H9 (cell line): ENCODE data around the gene VPS13A. TPM values are rescaled to one million over a fixed set of nuclear protein-coding genes. Genes with fewer than 3 reads are reported as not detected.

Experiments
- DNase-seq: peaks from one replicate; pipeline ENCODE4 v3.0.0-alpha.2; 2017
- H2AFZ ChIP-seq: one replicate; pipeline ENCODE4 v1.6.1; 2013; ENCODE audit warnings: mild to moderate bottlenecking, low read length, control low read depth, moderate library complexity
- H2AK5ac ChIP-seq: 2 replicates; pipeline ENCODE4 v1.6.1; 2013; ENCODE audit warnings: low read length, control low read depth, mixed read lengths; ENCODE audit not compliant: insufficient read length
- H2BK120ac ChIP-seq: one replicate; pipeline ENCODE4 v1.6.1; 2013; ENCODE audit warnings: low read depth, mild to moderate bottlenecking, low read length, control low read depth, inconsistent platforms; ENCODE audit not compliant: poor library complexity, severe bottlenecking
- H2BK12ac ChIP-seq: 2 replicates; pipeline ENCODE4 v1.6.1; 2013; ENCODE audit warnings: low read length, control low read depth, mixed read lengths, low read depth; ENCODE audit not compliant: insufficient read length
- H2BK15ac ChIP-seq: 2 replicates; pipeline ENCODE4 v1.6.1; 2013; ENCODE audit warnings: low read depth, low read length, control low read depth
- H2BK20ac ChIP-seq: one replicate; pipeline ENCODE4 v1.6.1; 2013; ENCODE audit warnings: low read depth, mild to moderate bottlenecking, low read length, control low read depth, inconsistent platforms; ENCODE audit not compliant: poor library complexity, severe bottlenecking
- H2BK5ac ChIP-seq: 2 replicates; pipeline ENCODE4 v1.6.1; 2013; ENCODE audit warnings: low read length, control low read depth, mixed read lengths; ENCODE audit not compliant: insufficient read length
- H3K14ac ChIP-seq: 2 replicates; pipeline ENCODE4 v1.6.1; 2013; ENCODE audit warnings: low read length, control low read depth; ENCODE audit not compliant: insufficient read depth
- H3K18ac ChIP-seq: 2 replicates; pipeline ENCODE4 v1.6.1; 2013; ENCODE audit warnings: low read depth, mild to moderate bottlenecking, mixed read lengths, low read length, control low read depth; ENCODE audit not compliant: insufficient read length
- H3K23ac ChIP-seq: 2 replicates; pipeline ENCODE4 v1.6.1; 2013; ENCODE audit warnings: low read length, control low read depth, mixed read lengths, low read depth; ENCODE audit not compliant: insufficient read length
- H3K23me2 ChIP-seq: 2 replicates; pipeline ENCODE4 v1.6.1; 2013; ENCODE audit warnings: low read depth, mild to moderate bottlenecking, mixed read lengths, low read length, control low read depth; ENCODE audit not compliant: insufficient read length, poor library complexity, severe bottlenecking
- H3K27ac ChIP-seq: 2 replicates; pipeline ENCODE4 v1.5.1; 2013; ENCODE audit warnings: low read length, control low read depth, mixed read lengths, low read depth; ENCODE audit not compliant: insufficient read length
- H3K27me3 ChIP-seq: 2 replicates; pipeline ENCODE4 v1.6.1; 2013; ENCODE audit warnings: low read length, control low read depth, inconsistent platforms; ENCODE audit not compliant: insufficient read depth
- H3K4ac ChIP-seq: 2 replicates; pipeline ENCODE4 v1.6.1; 2013; ENCODE audit warnings: low read depth, mild to moderate bottlenecking, control low read depth, inconsistent platforms, low read length, moderate library complexity
- H3K4me1 ChIP-seq: 2 replicates; pipeline ENCODE4 v1.6.1; 2013; ENCODE audit warnings: low read length, control low read depth, inconsistent platforms; ENCODE audit not compliant: insufficient read depth
- H3K4me2 ChIP-seq: 2 replicates; pipeline ENCODE4 v1.6.1; 2013; ENCODE audit warnings: low read length, control low read depth, mixed read lengths; ENCODE audit not compliant: insufficient read length, insufficient read depth
- H3K56ac ChIP-seq: 2 replicates; pipeline ENCODE4 v1.6.1; 2013; ENCODE audit warnings: low read depth, mild to moderate bottlenecking, mixed read lengths, low read length, control low read depth; ENCODE audit not compliant: insufficient read length
- H3K79me1 ChIP-seq: 2 replicates; pipeline ENCODE4 v1.6.1; 2013; ENCODE audit warnings: low read depth, mild to moderate bottlenecking, moderate library complexity, low read length, control low read depth, inconsistent platforms; ENCODE audit not compliant: insufficient read depth, poor library complexity, severe bottlenecking
- H3K79me2 ChIP-seq: 2 replicates; pipeline ENCODE4 v1.6.1; 2013; ENCODE audit warnings: low read length, control low read depth, inconsistent platforms; ENCODE audit not compliant: insufficient read depth
- H3K9ac ChIP-seq: 2 replicates; pipeline ENCODE4 v1.6.1; 2013; ENCODE audit warnings: low read length, control low read depth, mixed read lengths; ENCODE audit not compliant: insufficient read length; ENCODE audit errors: extremely low read depth
- H3K9me3 ChIP-seq: one replicate; pipeline ENCODE4 v1.6.1; 2013; ENCODE audit warnings: low read depth, low read length, inconsistent platforms; ENCODE audit not compliant: control insufficient read depth
- H3T11ph ChIP-seq: one replicate; pipeline ENCODE4 v1.6.1; 2013; ENCODE audit warnings: mild to moderate bottlenecking, low read length, control low read depth, inconsistent platforms
- H4K20me1 ChIP-seq: one replicate; pipeline ENCODE4 v1.6.1; 2013; ENCODE audit not compliant: control insufficient read depth, insufficient read length, insufficient read depth
- H4K5ac ChIP-seq: 2 replicates; pipeline ENCODE4 v1.6.1; 2013; ENCODE audit warnings: low read depth, mild to moderate bottlenecking, mixed read lengths, low read length, control low read depth; ENCODE audit not compliant: insufficient read length
- H4K8ac ChIP-seq: replicated peaks from 2 replicates; pipeline ENCODE4 v1.6.1; 2013; ENCODE audit warnings: low read length, control low read depth, mixed read lengths, low read depth; ENCODE audit not compliant: insufficient read length
- H4K91ac ChIP-seq: 2 replicates; pipeline ENCODE4 v1.6.1; 2013; ENCODE audit warnings: low read depth, mild to moderate bottlenecking, moderate library complexity, mixed read lengths, low read length, control low read depth; ENCODE audit not compliant: insufficient read length
- H3K27ac Mint-ChIP-seq, 3 experiments: 2 replicates in 2 of 3; 3 replicates in 1 of 3; pipeline ENCODE4 v1.8.0; 2020 to 2021; ENCODE audit warnings: mixed read lengths in 3 of 3, mild to moderate bottlenecking in 1 of 3, moderate library complexity in 1 of 3
- H3K27me3 Mint-ChIP-seq: 2 replicates; pipeline ENCODE4 v1.8.0; 2021; ENCODE audit warnings: low read depth, mild to moderate bottlenecking, moderate library complexity, mixed read lengths
- H3K36me3 Mint-ChIP-seq, 3 experiments: 2 replicates in 2 of 3; 3 replicates in 1 of 3; pipeline ENCODE4 v1.8.0; 2020 to 2021; ENCODE audit warnings: low read depth in 3 of 3, mixed read lengths in 3 of 3; ENCODE audit not compliant: insufficient read depth in 1 of 3
- H3K4me1 Mint-ChIP-seq, 2 experiments: 2 replicates each; pipeline ENCODE4 v1.8.0; 2020; ENCODE audit warnings: mixed read lengths in 2 of 2
- H3K4me3 Mint-ChIP-seq, 2 experiments: 2 replicates in 1 of 2; 3 replicates in 1 of 2; pipeline ENCODE4 v1.8.0; 2020 to 2021; ENCODE audit warnings: mild to moderate bottlenecking in 2 of 2, mixed read lengths in 2 of 2, moderate library complexity in 1 of 2
- H3K9me3 Mint-ChIP-seq, 2 experiments: 2 replicates in 1 of 2; 3 replicates in 1 of 2; pipeline ENCODE4 v1.8.0; 2020; ENCODE audit warnings: mild to moderate bottlenecking in 2 of 2, mixed read lengths in 2 of 2, moderate library complexity in 1 of 2
- WGBS: extraction: QIAGEN DNeasy Blood & Tissue Kit; methylation state at CpG from one replicate; pipeline ENCODE4 v1.1.7; 2013; ENCODE audit warnings: missing lambda C conversion rate, low lambda C conversion rate, mixed read lengths; ENCODE audit not compliant: insufficient read length; ENCODE audit errors: extremely low coverage; 5-methylcytosine and 5-hydroxymethylcytosine counted together
- total RNA-seq: library from RNA; stranded (reverse); gene quantifications from 2 replicates; pipeline ENCODE4 v1.2.1, GENCODE V29; 2021
- TF ChIP-seq, protein P1 (sequence below): fragments of 200-600 bp; sonication (generic); conservative IDR thresholded peaks from 3 replicates; pipeline ENCODE4 v1.8.0; 2021; ENCODE audit warnings: antibody characterized with exemption, mild to moderate bottlenecking

Gene VPS13A
- total RNA-seq, 1 experiment from 2014 or later, result 34.0 TPM

GRCh38 chr9:77236693-77237092 lies 59.4 kb downstream of the VPS13A start:
- no peak overlapping the region for H3T11ph ChIP-seq
- Mint-ChIP-seq H3K27ac (no peak overlapping the region; a peak in 1 of 7 replicates), H3K9me3 (no peaks in the 10 kb centered on the region), H3K27me3 (no peaks in the 10 kb centered on the region), H3K4me1 (no peaks in the 10 kb centered on the region), H3K4me3 (no peak overlapping the region), H3K36me3 (peaks cover 10 to 26% (median 22%) of the 10 kb centered on the region in 3 experiments)
- TF ChIP-seq, protein P1, sequence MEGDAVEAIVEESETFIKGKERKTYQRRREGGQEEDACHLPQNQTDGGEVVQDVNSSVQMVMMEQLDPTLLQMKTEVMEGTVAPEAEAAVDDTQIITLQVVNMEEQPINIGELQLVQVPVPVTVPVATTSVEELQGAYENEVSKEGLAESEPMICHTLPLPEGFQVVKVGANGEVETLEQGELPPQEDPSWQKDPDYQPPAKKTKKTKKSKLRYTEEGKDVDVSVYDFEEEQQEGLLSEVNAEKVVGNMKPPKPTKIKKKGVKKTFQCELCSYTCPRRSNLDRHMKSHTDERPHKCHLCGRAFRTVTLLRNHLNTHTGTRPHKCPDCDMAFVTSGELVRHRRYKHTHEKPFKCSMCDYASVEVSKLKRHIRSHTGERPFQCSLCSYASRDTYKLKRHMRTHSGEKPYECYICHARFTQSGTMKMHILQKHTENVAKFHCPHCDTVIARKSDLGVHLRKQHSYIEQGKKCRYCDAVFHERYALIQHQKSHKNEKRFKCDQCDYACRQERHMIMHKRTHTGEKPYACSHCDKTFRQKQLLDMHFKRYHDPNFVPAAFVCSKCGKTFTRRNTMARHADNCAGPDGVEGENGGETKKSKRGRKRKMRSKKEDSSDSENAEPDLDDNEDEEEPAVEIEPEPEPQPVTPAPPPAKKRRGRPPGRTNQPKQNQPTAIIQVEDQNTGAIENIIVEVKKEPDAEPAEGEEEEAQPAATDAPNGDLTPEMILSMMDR, result no peak
- no peaks in the 10 kb centered on the region for H3K79me1 ChIP-seq
- no peak overlapping the region for H4K8ac ChIP-seq
- no peak overlapping the region for H2BK120ac ChIP-seq
- H3K18ac ChIP-seq, result no peak overlapping the region
- H3K14ac ChIP-seq, result no peak overlapping the region
- no peak overlapping the region for H2BK15ac ChIP-seq
- no peak overlapping the region for H3K4me2 ChIP-seq
- no peak overlapping the region for H2AK5ac ChIP-seq
- no peak overlapping the region for H3K27ac ChIP-seq
- no peak overlapping the region for H4K5ac ChIP-seq
- no peak overlapping the region for H2BK12ac ChIP-seq
- H2BK5ac ChIP-seq, result no peak overlapping the region
- H3K4me1 ChIP-seq, result no peaks in the 10 kb centered on the region
- no peak overlapping the region for H3K4ac ChIP-seq
- no CpG with 5 or more reads among the region's 5 CpGs for WGBS
- H4K91ac ChIP-seq, result no peak overlapping the region
- no peak for DNase-seq
- no peak overlapping the region for H3K56ac ChIP-seq
- no peak overlapping the region for H2AFZ ChIP-seq
- H3K23ac ChIP-seq, result no peak overlapping the region
- no peaks in the 10 kb centered on the region for H4K20me1 ChIP-seq
- H3K9me3 ChIP-seq, result no peaks in the 10 kb centered on the region
- no peaks in the 10 kb centered on the region for H3K27me3 ChIP-seq
- H3K23me2 ChIP-seq, result no peaks in the 10 kb centered on the region
- no peak overlapping the region for H3K9ac ChIP-seq
- no peak overlapping the region for H2BK20ac ChIP-seq
- H3K79me2 ChIP-seq, result no peaks in the 10 kb centered on the region
